GM23248 (cell line): ENCODE results near the gene PRR12. TPM values are rescaled to one million over a fixed set of nuclear protein-coding genes. Genes with fewer than 3 reads are reported as not detected.

ENCODE experiments used
- DNase-seq: peaks from one replicate; pipeline ENCODE4 v3.0.0-alpha.2; 2015
- H2AFZ ChIP-seq: fragments of 200-600 bp; sonication (generic); 2 replicates; pipeline ENCODE4 v1.6.1; 2016; ENCODE audit warnings: antibody characterized with exemption
- H3F3A ChIP-seq: fragments of 200-600 bp; sonication (generic); 2 replicates; pipeline ENCODE4 v1.6.1; 2016; ENCODE audit warnings: mild to moderate bottlenecking, antibody characterized with exemption, mixed run types; ENCODE audit not compliant: insufficient read depth
- H3K27ac ChIP-seq: fragments of 200-600 bp; sonication (generic); 2 replicates; pipeline ENCODE4 v1.5.1; 2016; ENCODE audit warnings: mild to moderate bottlenecking
- H3K27me3 ChIP-seq: fragments of 200-600 bp; sonication (generic); replicated peaks from 2 replicates; pipeline ENCODE4 v1.6.1; 2016; ENCODE audit warnings: mild to moderate bottlenecking; ENCODE audit not compliant: insufficient read depth
- H3K36me3 ChIP-seq: fragments of 200-600 bp; sonication (generic); 2 replicates; pipeline ENCODE4 v1.6.1; 2016; ENCODE audit warnings: low read depth, mild to moderate bottlenecking
- H3K4me1 ChIP-seq: fragments of 200-600 bp; sonication (generic); 2 replicates; pipeline ENCODE4 v1.6.1; 2016; ENCODE audit warnings: mild to moderate bottlenecking; ENCODE audit not compliant: insufficient read depth
- H3K4me2 ChIP-seq: fragments of 200-600 bp; sonication (generic); one replicate; pipeline ENCODE4 v1.6.1; 2016; ENCODE audit warnings: mild to moderate bottlenecking; ENCODE audit not compliant: unreplicated experiment
- H3K4me3 ChIP-seq: fragments of 200-600 bp; sonication (generic); 2 replicates; pipeline ENCODE4 v1.5.1; 2016; ENCODE audit warnings: mild to moderate bottlenecking
- H3K79me2 ChIP-seq: fragments of 200-600 bp; sonication (generic); 2 replicates; pipeline ENCODE4 v1.6.1; 2016; ENCODE audit warnings: mild to moderate bottlenecking; ENCODE audit not compliant: insufficient read depth
- H3K9ac ChIP-seq: fragments of 200-600 bp; sonication (generic); 2 replicates; pipeline ENCODE4 v1.6.1; 2016; ENCODE audit warnings: mild to moderate bottlenecking
- H3K9me2 ChIP-seq: fragments of 200-600 bp; sonication (generic); 2 replicates; pipeline ENCODE4 v1.6.1; 2016; ENCODE audit warnings: mixed run types, mild to moderate bottlenecking, moderate library complexity; ENCODE audit not compliant: insufficient read depth
- H3K9me3 ChIP-seq: fragments of 200-600 bp; sonication (generic); one replicate; pipeline ENCODE4 v1.6.1; 2017; ENCODE audit warnings: low read depth
- H4K20me1 ChIP-seq: fragments of 200-600 bp; sonication (generic); 2 replicates; pipeline ENCODE4 v1.6.0; 2016; ENCODE audit not compliant: insufficient read depth
- EZH2 ChIP-seq: fragments of 200-600 bp; sonication (generic); IDR thresholded peaks from 2 replicates; pipeline ENCODE4 v1.6.1; 2018; ENCODE audit warnings: antibody characterized with exemption, mild to moderate bottlenecking; ENCODE audit not compliant: insufficient read depth, poor library complexity, severe bottlenecking
- EZH2phosphoT487 ChIP-seq: fragments of 200-600 bp; sonication (generic); IDR thresholded peaks from 2 replicates; pipeline ENCODE4 v1.6.1; 2018; ENCODE audit warnings: antibody characterized with exemption, moderate library complexity, mild to moderate bottlenecking, low read depth; ENCODE audit not compliant: insufficient read depth
- WGBS, 2 experiments: methylation state at CpG; one replicate each; pipeline ENCODE4 v1.1.6; 2015 to 2017; ENCODE audit warnings: low lambda C conversion rate in 2 of 2, low coverage in 1 of 2; ENCODE audit errors: missing lambda C conversion rate in 2 of 2; 5-methylcytosine and 5-hydroxymethylcytosine counted together
- in situ Hi-C: fragments of 300-500 bp; cut with MboI; formaldehyde crosslinking; loops from 2 replicates; pipeline ENCODE4 v1.15.0; 2020
- polyA plus RNA-seq: library from polyadenylated mRNA; unstranded; fragments of >200 nt; fragmentation: Nextera tagmentation; extraction: Ambion mirVana; gene quantifications from 2 replicates; pipeline ENCODE4 v1.2.1, GENCODE V29; 2016
- total RNA-seq: library from RNA; depleted of rRNA; stranded (reverse); fragments of >200 nt; shearing (Covaris generic); gene quantifications from 2 replicates; pipeline ENCODE4 v1.2.3, GENCODE V29; 2014

The PRR12 gene
- total and polyA plus RNA-seq, 2 experiments from 2014 or later: 0.86 to 2.9 TPM

DNA sequence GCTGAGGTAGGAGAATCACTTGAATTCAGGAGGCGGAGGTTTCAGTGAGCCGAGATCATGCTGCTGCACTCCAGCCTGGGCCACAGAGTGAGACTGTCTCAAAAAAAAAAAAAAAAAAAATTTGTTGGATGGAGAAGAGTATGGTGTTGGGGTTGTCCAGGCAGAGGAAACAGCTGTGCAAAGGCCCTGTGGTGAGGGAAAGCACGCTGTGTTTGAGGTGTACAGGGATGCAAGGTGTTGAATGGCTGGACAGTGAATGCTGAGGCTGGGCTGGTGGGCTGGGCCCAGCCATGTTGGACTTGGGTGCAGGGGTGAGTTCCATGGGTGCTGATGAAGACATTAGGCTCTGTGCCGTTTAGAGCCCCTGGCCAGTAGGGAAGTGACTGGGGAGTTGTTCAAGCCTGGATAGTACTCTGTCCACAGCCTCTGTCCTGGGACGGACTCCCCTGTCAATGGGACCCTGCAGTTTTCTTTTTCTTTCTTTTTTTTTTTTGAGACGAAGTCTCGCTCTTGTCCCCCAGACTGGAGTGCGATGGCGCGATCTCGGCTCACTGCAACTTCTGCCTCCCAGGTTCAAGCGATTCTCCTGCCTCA, 18.6 kb downstream of the PRR12 start:
- H2AFZ ChIP-seq: no peak overlapping the region
- H3K79me2 ChIP-seq: peaks cover 92% of the 10 kb centered on the region
- H4K20me1 ChIP-seq: no peaks in the 10 kb centered on the region
- H3K9ac ChIP-seq: no peak overlapping the region
- H3K36me3 ChIP-seq: peaks cover 4% of the 10 kb centered on the region; the same call in 1 of the 2 replicates
- no peaks in the 10 kb centered on the region for H3K9me3 ChIP-seq
- no peak overlapping the region for H3K27ac ChIP-seq
- no peaks in the 10 kb centered on the region for H3K9me2 ChIP-seq
- DNase-seq: no peak
- H3K4me3 ChIP-seq: no peak overlapping the region
- TF ChIP-seq EZH2: no peak
- no peak for TF ChIP-seq EZH2phosphoT487
- H3F3A ChIP-seq: peaks cover 19% of the 10 kb centered on the region
- peaks cover 23% of the 10 kb centered on the region for H3K4me1 ChIP-seq
- in situ Hi-C loops: no loop called here
- H3K27me3 ChIP-seq: no peaks in the 10 kb centered on the region
- WGBS, 2 experiments: 93 to 95% methylated on average over 7 to 12 of the region's 12 CpGs
- no peak overlapping the region for H3K4me2 ChIP-seq

DNA sequence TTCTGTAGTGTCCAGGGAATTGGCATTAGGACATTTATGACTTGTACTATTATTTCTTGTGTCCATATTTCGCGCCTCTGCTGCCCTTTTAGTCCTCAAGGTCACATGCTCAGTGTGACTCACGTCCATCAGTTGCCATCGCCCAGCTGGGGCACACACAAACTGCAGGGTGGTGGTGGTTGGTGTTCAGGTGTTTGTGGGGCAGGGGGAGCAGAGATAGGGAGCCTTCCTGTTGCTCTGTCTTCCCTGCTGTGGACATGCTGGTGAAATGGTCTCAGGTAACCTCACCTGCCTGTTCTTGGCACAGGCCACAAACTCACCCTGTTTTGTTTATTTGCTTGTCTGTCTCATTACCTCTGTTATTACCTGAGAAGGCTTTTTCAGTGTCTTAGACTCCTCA, 22.4 kb downstream of the PRR12 start:
- no peaks in the 10 kb centered on the region for H3K9me3 ChIP-seq
- H2AFZ ChIP-seq: no peak overlapping the region
- no peaks in the 10 kb centered on the region for H3K27me3 ChIP-seq
- DNase-seq: peak; percentile 56
- peak overlapping the region; percentile 77 for H3K9ac ChIP-seq
- peaks cover 8% of the 10 kb centered on the region for H3K36me3 ChIP-seq
- peak overlapping the region; percentile 93 for H3K27ac ChIP-seq
- H3F3A ChIP-seq: peaks cover 19% of the 10 kb centered on the region
- peak overlapping the region; percentile 62 for H3K4me2 ChIP-seq
- peaks cover 26% of the 10 kb centered on the region for H3K4me1 ChIP-seq
- peaks cover 84% of the 10 kb centered on the region for H3K79me2 ChIP-seq
- no peaks in the 10 kb centered on the region for H3K9me2 ChIP-seq
- no peaks in the 10 kb centered on the region for H4K20me1 ChIP-seq
- no peak for TF ChIP-seq EZH2
- no peak for TF ChIP-seq EZH2phosphoT487
- no peak overlapping the region for H3K4me3 ChIP-seq
- in situ Hi-C loops: no loop called here
- WGBS, 2 experiments: 74 to 78% methylated on average over 4 of the region's 4 CpGs

DNA sequence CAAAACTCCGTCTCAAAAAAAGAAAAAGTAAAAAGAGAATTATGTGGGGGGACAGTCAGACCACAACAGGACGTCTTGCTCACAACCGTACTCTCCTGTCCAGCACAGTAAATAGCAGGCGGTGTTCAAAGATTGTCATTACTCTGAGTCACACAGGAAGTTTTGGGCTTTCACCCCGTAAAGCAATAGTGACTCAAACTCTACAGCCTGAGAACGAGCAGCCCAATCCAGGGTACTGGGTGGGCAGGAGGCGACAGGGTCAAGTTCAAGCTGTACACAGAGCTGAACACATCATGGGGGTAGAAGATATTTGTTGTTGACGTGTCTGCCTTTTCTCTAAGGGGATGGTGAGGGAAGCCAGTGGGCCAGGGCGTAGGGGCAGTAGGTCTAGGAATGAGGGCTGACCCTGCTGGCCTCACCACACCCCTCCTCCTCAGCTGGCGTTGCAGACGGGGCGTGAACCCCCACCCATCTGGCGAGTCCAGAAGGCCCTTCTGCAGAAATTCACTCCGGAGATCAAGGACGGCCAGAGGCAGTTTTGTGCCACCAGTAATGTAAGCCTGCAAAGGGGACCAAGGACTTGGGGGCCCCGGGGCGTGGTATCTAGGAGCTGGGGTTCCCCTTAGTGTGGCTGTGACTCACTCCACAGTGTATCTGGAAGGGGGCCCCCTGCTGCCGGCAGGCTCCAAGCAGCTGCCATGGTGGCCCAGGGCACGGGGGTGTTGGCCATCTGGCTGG, 23.3 kb downstream of the PRR12 start:
- H3K9ac ChIP-seq: peak overlapping the region; percentile 77
- peak overlapping the region; percentile 62 for H3K4me2 ChIP-seq
- H3K27me3 ChIP-seq: no peaks in the 10 kb centered on the region
- H3K27ac ChIP-seq: peak overlapping the region; percentile 93
- H3F3A ChIP-seq: peaks cover 19% of the 10 kb centered on the region
- TF ChIP-seq EZH2 (no peak), EZH2phosphoT487 (no peak)
- in situ Hi-C loops: no loop called here
- DNase-seq: peak; percentile 94
- H3K9me3 ChIP-seq: no peaks in the 10 kb centered on the region
- WGBS, 2 experiments: 22 to 31% methylated on average over 18 to 19 of the region's 19 CpGs
- peaks cover 76% of the 10 kb centered on the region for H3K79me2 ChIP-seq
- H4K20me1 ChIP-seq: no peaks in the 10 kb centered on the region
- H3K4me1 ChIP-seq: peaks cover 26% of the 10 kb centered on the region
- H2AFZ ChIP-seq: no peak overlapping the region
- no peaks in the 10 kb centered on the region for H3K9me2 ChIP-seq
- peak overlapping the region; percentile 41 for H3K4me3 ChIP-seq
- H3K36me3 ChIP-seq: peaks cover 8% of the 10 kb centered on the region

DNA sequence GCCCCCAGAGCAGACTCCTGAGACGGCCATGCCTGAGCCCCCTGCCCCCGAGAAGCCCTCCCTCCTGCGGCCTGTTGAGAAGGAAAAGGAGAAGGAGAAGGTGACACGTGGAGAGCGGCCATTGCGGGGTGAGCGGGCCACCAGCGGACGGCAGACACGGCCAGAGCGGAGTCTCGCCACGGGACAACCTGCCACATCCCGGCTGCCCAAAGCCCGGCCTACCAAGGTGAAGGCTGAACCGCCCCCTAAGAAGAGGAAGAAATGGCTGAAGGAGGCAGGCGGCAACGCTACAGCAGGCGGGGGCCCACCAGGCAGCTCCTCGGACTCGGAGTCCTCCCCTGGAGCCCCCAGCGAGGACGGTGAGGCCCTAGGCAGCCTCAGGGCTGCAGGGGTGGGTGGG, 24.9 kb downstream of the PRR12 start:
- Histone ChIP-seq H3K27ac (no peak overlapping the region), H3K4me3 (no peak overlapping the region), H3F3A (peaks cover 19% of the 10 kb centered on the region), H4K20me1 (no peaks in the 10 kb centered on the region), H3K9me2 (no peaks in the 10 kb centered on the region), H3K36me3 (peaks cover 13% of the 10 kb centered on the region), H3K79me2 (peaks cover 66% of the 10 kb centered on the region), H3K9ac (no peak overlapping the region), H3K9me3 (no peaks in the 10 kb centered on the region), H3K4me1 (peaks cover 26% of the 10 kb centered on the region), H3K27me3 (no peaks in the 10 kb centered on the region), H3K4me2 (no peak overlapping the region), H2AFZ (no peak overlapping the region)
- whole genome bisulfite sequencing, 2 experiments: 95 to 96% methylated on average over 19 to 23 of the region's 23 CpGs
- no peak for DNase-seq
- TF ChIP-seq EZH2 (no peak), EZH2phosphoT487 (no peak)
- in situ Hi-C loops: no loop called here

DNA sequence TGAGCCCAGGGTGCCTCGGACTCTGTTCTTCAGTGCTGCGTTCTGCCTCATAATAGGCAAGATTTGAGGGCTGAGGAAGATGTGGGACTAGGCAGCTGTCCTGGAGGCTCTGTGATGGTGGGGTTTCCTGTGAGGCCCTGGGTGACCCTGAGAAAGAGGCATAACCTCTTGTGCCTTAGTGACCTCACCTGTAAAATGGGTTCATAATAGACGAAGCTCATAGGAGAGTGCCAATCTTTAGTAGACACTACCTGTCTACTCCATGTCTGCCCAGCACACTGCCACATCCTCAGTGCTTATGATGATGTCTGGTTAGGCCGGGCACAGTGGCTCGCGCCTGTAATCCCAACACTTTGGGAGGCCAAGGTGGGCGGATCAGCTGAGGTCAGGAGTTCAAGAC, 25.6 kb downstream of the PRR12 start:
- in situ Hi-C loops: no loop called here
- peaks cover 13% of the 10 kb centered on the region for H3K36me3 ChIP-seq
- WGBS, 2 experiments: 91 to 99% methylated on average over 7 of the region's 7 CpGs

More for the DNA sequence above, 25.6 kb downstream of the PRR12 start:
- Histone ChIP-seq H2AFZ (no peak overlapping the region), H3K9me3 (no peaks in the 10 kb centered on the region), H3K27me3 (no peaks in the 10 kb centered on the region), H3K4me1 (peaks cover 26% of the 10 kb centered on the region), H3F3A (peaks cover 19% of the 10 kb centered on the region), H3K27ac (no peak overlapping the region), H4K20me1 (no peaks in the 10 kb centered on the region), H3K4me2 (no peak overlapping the region), H3K4me3 (no peak overlapping the region), H3K9ac (no peak overlapping the region), H3K79me2 (peaks cover 60% of the 10 kb centered on the region), H3K9me2 (no peaks in the 10 kb centered on the region)
- TF ChIP-seq EZH2: no peak
- no peak for TF ChIP-seq EZH2phosphoT487
- no peak for DNase-seq
